Calu3 (cell line): ENCODE data around the gene RPS6KB2. TPM values are rescaled to one million over a fixed set of nuclear protein-coding genes. Genes with fewer than 3 reads are reported as not detected.

Experiments
- BruUV-seq: library from RNA; stranded (reverse); fragments of 400-500 nt; replicated peaks from 2 replicates; lab custom pipeline; 2021; lab: Mats Ljungman, UMichigan
- CTCF ChIA-PET: fragments of 300-600 bp; sonication (Branson Sonifier 250); formaldehyde crosslinking; loops from one replicate; lab custom pipeline; 2022; ENCODE audit warnings: antibody characterized with exemption; lab: Charles Lee
- DNase-seq: peaks from one replicate; pipeline ENCODE4 v3.0.0; 2022
- H3K27ac Mint-ChIP-seq: one replicate; pipeline ENCODE4 v1.8.0; 2022; ENCODE audit warnings: mixed read lengths; ENCODE audit not compliant: unreplicated experiment
- H3K27me3 Mint-ChIP-seq: one replicate; pipeline ENCODE4 v1.8.0; 2022; ENCODE audit warnings: mixed read lengths; ENCODE audit not compliant: unreplicated experiment
- H3K36me3 Mint-ChIP-seq: one replicate; pipeline ENCODE4 v1.8.0; 2022; ENCODE audit warnings: mild to moderate bottlenecking, moderate library complexity, mixed read lengths; ENCODE audit not compliant: insufficient read depth, unreplicated experiment
- H3K4me1 Mint-ChIP-seq: one replicate; pipeline ENCODE4 v1.8.0; 2022; ENCODE audit warnings: mild to moderate bottlenecking, low read depth, mixed read lengths; ENCODE audit not compliant: unreplicated experiment
- H3K4me3 Mint-ChIP-seq: one replicate; pipeline ENCODE4 v1.8.0; 2022; ENCODE audit warnings: mild to moderate bottlenecking, low read depth, moderate library complexity, mixed read lengths; ENCODE audit not compliant: unreplicated experiment
- H3K9me3 Mint-ChIP-seq: one replicate; pipeline ENCODE4 v1.8.0; 2022; ENCODE audit warnings: low read depth, mixed read lengths; ENCODE audit not compliant: unreplicated experiment
- intact Hi-C: fragments of 100-400 bp; cut with micrococcal nuclease; formaldehyde crosslinking; loops from one replicate; pipeline ENCODE4 v1.10.0; 2022; ENCODE audit not compliant: unreplicated experiment
- total RNA-seq: library from RNA; stranded (reverse); gene quantifications from 2 replicates; pipeline ENCODE4 v1.2.3, GENCODE V29; 2022
- TF ChIP-seq, protein P1 (sequence below): fragments of 200-600 bp; IDR thresholded peaks from one replicate; pipeline ENCODE4 v1.8.0; 2022; ENCODE audit warnings: antibody characterized with exemption; ENCODE audit not compliant: unreplicated experiment

RPS6KB2 gene
- total RNA-seq, 1 experiment from 2014 or later: 44.3 TPM

GRCh38 chr11:67434395-67434881 lies 6.1 kb downstream of the RPS6KB2 start:
- BruUV-seq: no TSS peak
- no peak overlapping the region for H3K4me3 Mint-ChIP-seq
- CTCF ChIA-PET: no interaction called here
- intact Hi-C loops: no loop called here
- no peaks in the 10 kb centered on the region for H3K27me3 Mint-ChIP-seq
- TF ChIP-seq, protein P1, sequence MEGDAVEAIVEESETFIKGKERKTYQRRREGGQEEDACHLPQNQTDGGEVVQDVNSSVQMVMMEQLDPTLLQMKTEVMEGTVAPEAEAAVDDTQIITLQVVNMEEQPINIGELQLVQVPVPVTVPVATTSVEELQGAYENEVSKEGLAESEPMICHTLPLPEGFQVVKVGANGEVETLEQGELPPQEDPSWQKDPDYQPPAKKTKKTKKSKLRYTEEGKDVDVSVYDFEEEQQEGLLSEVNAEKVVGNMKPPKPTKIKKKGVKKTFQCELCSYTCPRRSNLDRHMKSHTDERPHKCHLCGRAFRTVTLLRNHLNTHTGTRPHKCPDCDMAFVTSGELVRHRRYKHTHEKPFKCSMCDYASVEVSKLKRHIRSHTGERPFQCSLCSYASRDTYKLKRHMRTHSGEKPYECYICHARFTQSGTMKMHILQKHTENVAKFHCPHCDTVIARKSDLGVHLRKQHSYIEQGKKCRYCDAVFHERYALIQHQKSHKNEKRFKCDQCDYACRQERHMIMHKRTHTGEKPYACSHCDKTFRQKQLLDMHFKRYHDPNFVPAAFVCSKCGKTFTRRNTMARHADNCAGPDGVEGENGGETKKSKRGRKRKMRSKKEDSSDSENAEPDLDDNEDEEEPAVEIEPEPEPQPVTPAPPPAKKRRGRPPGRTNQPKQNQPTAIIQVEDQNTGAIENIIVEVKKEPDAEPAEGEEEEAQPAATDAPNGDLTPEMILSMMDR: no peak
- DNase-seq: no peak
- H3K4me1 Mint-ChIP-seq: peaks cover 4% of the 10 kb centered on the region
- H3K27ac Mint-ChIP-seq: no peak overlapping the region
- peaks cover 60% of the 10 kb centered on the region for H3K36me3 Mint-ChIP-seq
- H3K9me3 Mint-ChIP-seq: no peaks in the 10 kb centered on the region

- H3K36me3 Mint-ChIP-seq: peaks cover 60% of the 10 kb centered on the region
- DNase-seq: no peak
- H3K4me1 Mint-ChIP-seq: peaks cover 12% of the 10 kb centered on the region
- intact Hi-C loops: no loop called here
- H3K27me3 Mint-ChIP-seq: no peaks in the 10 kb centered on the region
- CTCF ChIA-PET: no interaction called here
- no peaks in the 10 kb centered on the region for H3K9me3 Mint-ChIP-seq
- H3K4me3 Mint-ChIP-seq: no peak overlapping the region
- BruUV-seq: no TSS peak
- no peak overlapping the region for H3K27ac Mint-ChIP-seq
- TF ChIP-seq, protein P1: no peak
Measured at GRCh38 chr11:67435031-67435726, 6.9 kb downstream of the RPS6KB2 start.

DNA sequence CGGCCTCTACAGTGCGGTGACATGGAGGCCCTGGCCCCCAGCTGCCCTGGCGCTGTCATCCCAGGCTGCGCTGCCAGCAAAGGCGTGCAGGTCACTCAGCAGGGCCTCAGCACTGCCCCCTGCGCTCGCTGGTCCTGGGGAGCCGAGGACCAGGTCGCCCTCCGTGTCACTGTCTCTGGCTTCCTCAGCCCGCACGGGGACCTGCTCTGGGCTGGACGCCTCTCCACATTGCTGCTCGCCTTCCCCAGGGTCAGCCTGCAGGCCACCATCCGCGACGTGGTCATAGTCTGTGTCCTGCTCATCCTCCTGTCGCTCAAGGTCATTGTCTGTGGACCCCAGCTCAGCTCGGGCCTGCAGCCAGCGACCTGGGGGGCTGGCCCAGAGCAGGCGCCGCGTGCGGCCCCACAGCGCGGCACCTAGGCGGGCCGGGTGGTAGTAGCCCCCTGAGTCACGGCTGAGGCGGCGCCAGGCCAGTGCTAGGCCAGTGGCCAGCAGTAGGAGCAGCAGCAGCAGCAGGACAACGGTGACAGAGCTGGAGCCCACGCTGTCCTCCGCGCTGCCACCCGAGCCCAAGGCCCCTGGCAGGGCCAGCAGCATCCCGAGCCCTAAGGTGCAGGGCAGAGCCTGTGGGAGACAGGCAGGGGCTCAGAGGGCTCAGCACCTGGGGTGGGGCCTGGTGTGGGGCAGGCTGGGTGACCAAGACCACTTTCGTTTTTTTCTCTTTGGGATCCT lies 7.6 kb downstream of the RPS6KB2 start:
- TF ChIP-seq, protein P1: no peak
- BruUV-seq: no TSS peak
- no peak for DNase-seq
- Mint-ChIP-seq H3K4me1 (peaks cover 14% of the 10 kb centered on the region), H3K36me3 (peaks cover 66% of the 10 kb centered on the region), H3K27me3 (no peaks in the 10 kb centered on the region), H3K27ac (no peak overlapping the region), H3K9me3 (no peaks in the 10 kb centered on the region), H3K4me3 (no peak overlapping the region)
- intact Hi-C loops: no loop called here
- CTCF ChIA-PET: no interaction called here

DNA sequence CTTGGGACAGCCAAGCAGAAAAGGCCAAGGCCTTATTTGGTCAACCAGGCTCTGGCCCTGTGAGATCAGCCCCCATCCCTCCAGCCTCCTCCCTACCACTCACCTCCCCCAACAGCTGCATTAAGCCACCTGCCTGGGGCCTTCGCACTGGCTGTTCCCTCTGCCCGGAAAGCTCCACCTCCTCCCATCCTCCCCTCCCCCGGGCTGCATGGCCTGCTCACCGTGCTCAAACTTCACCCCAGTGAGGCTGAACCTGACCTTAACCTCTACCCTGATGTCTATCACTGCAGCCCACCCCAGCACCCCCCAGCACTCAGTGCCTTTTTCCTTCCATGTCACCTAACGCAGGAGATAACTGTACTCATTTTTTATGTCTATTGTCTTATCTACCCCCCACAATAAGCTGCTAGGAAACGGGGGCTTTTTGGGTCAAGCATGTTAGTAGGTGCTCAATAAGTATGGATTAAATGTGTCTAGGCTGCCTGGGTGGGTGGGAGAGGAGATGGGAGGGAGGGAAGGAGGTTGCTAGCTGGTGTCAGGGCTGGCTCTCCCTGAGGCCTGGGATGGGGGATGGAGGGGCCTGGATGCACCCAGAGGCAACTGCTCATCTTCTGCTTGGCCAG lies 8.3 kb downstream of the RPS6KB2 start:
- peaks cover 71% of the 10 kb centered on the region for H3K36me3 Mint-ChIP-seq
- H3K4me1 Mint-ChIP-seq: peaks cover 14% of the 10 kb centered on the region
- H3K4me3 Mint-ChIP-seq: no peak overlapping the region
- H3K9me3 Mint-ChIP-seq: no peaks in the 10 kb centered on the region
- intact Hi-C loops: no loop called here
- no peaks in the 10 kb centered on the region for H3K27me3 Mint-ChIP-seq
- no peak for DNase-seq
- CTCF ChIA-PET: interaction anchor here (0.5 kb wide), 1 partner anchor 55 kb away, joined by 3 read pairs; no protein-coding TSS in a partner anchor
- TF ChIP-seq, protein P1: no peak
- H3K27ac Mint-ChIP-seq: no peak overlapping the region
- BruUV-seq: no TSS peak
